NT2/D1 (cell line): Measurements from ENCODE around the gene OLFML2A.

Source experiments
- DNase-seq: peaks from one replicate; pipeline ENCODE4 v3.0.0-alpha.2; 2011; ENCODE audit warnings: low read depth, low spot score
- H3K27me3 ChIP-seq: 2 replicates; pipeline ENCODE4 v1.6.0; 2011; ENCODE audit warnings: mild to moderate bottlenecking; ENCODE audit not compliant: insufficient read length, insufficient read depth
- H3K36me3 ChIP-seq: 2 replicates; pipeline ENCODE4 v1.6.1; 2011; ENCODE audit warnings: mild to moderate bottlenecking, low read length, mixed read lengths; ENCODE audit not compliant: insufficient read depth, insufficient read length
- H3K4me1 ChIP-seq: 2 replicates; pipeline ENCODE4 v1.5.1; 2011; ENCODE audit not compliant: insufficient read depth, insufficient read length
- H3K4me3 ChIP-seq: 2 replicates; pipeline ENCODE4 v1.5.1; 2011; ENCODE audit warnings: low read depth; ENCODE audit not compliant: insufficient read length
- H3K9ac ChIP-seq: 2 replicates; pipeline ENCODE4 v1.6.0; 2011; ENCODE audit warnings: low read depth; ENCODE audit not compliant: insufficient read length
- H3K9me3 ChIP-seq: 2 replicates; pipeline ENCODE4 v1.5.1; 2011; ENCODE audit warnings: mild to moderate bottlenecking, low read length; ENCODE audit not compliant: insufficient read depth
- SUZ12 ChIP-seq: IDR thresholded peaks from 2 replicates; pipeline ENCODE4 v1.6.1; 2011; ENCODE audit not compliant: insufficient read length, insufficient read depth; ENCODE audit errors: extremely low read depth
- YY1 ChIP-seq: IDR thresholded peaks from 2 replicates; pipeline ENCODE4 v1.6.1; 2011; ENCODE audit not compliant: insufficient read length, insufficient read depth
- ZNF274 ChIP-seq: IDR thresholded peaks from 2 replicates; pipeline ENCODE4 v1.6.1; 2011; ENCODE audit warnings: mild to moderate bottlenecking, low read depth, low read length

The OLFML2A gene

GRCh38 chr9:124793015-124793541 is 16.1 kb downstream of the OLFML2A start:
- H3K36me3 ChIP-seq: peaks cover 23% of the 10 kb centered on the region
- peak overlapping the region; percentile 44 for H3K9ac ChIP-seq
- no peak for DNase-seq
- peaks cover 15% of the 10 kb centered on the region for H3K4me1 ChIP-seq
- no peaks in the 10 kb centered on the region for H3K9me3 ChIP-seq
- TF ChIP-seq YY1 (no peak), SUZ12 (no peak), ZNF274 (no peak)
- no peaks in the 10 kb centered on the region for H3K27me3 ChIP-seq
- no peak overlapping the region for H3K4me3 ChIP-seq

GRCh38 chr9:124794902-124795491 is 18.1 kb downstream of the OLFML2A start:
- no peaks in the 10 kb centered on the region for H3K27me3 ChIP-seq
- H3K9me3 ChIP-seq: no peaks in the 10 kb centered on the region
- TF ChIP-seq SUZ12 (no peak), YY1 (no peak), ZNF274 (no peak)
- no peak overlapping the region for H3K4me3 ChIP-seq
- H3K36me3 ChIP-seq: peaks cover 23% of the 10 kb centered on the region
- H3K9ac ChIP-seq: no peak overlapping the region
- H3K4me1 ChIP-seq: peaks cover 17% of the 10 kb centered on the region
- no peak for DNase-seq

- Histone ChIP-seq H3K9ac (no peak overlapping the region), H3K4me3 (no peak overlapping the region), H3K4me1 (peaks cover 17% of the 10 kb centered on the region)
Observed at GRCh38 chr9:124795881-124796431, 19.0 kb downstream of the OLFML2A start.

GRCh38 chr9:124797343-124798103 is 20.6 kb downstream of the OLFML2A start:
- Histone ChIP-seq H3K4me1 (peaks cover 11% of the 10 kb centered on the region), H3K9me3 (no peaks in the 10 kb centered on the region), H3K4me3 (no peak overlapping the region), H3K36me3 (peaks cover 24% of the 10 kb centered on the region), H3K27me3 (no peaks in the 10 kb centered on the region), H3K9ac (no peak overlapping the region)
- DNase-seq: no peak
- TF ChIP-seq SUZ12: no peak

More at GRCh38 chr9:124795881-124796431, 19.0 kb downstream of the OLFML2A start:
- no peak for TF ChIP-seq SUZ12
- no peak for TF ChIP-seq ZNF274
- TF ChIP-seq YY1: no peak
- DNase-seq: no peak
- Histone ChIP-seq H3K9me3 (no peaks in the 10 kb centered on the region), H3K27me3 (no peaks in the 10 kb centered on the region), H3K36me3 (peaks cover 23% of the 10 kb centered on the region)

GRCh38 chr9:124799274-124800006 is 22.5 kb downstream of the OLFML2A start:
- H3K9ac ChIP-seq: no peak overlapping the region
- TF ChIP-seq SUZ12: no peak
- no peak for TF ChIP-seq ZNF274
- no peak for TF ChIP-seq YY1
- H3K4me1 ChIP-seq: peaks cover 9% of the 10 kb centered on the region
- DNase-seq: no peak
- no peak overlapping the region for H3K4me3 ChIP-seq
- no peaks in the 10 kb centered on the region for H3K27me3 ChIP-seq
- H3K36me3 ChIP-seq: peaks cover 30% of the 10 kb centered on the region
- no peaks in the 10 kb centered on the region for H3K9me3 ChIP-seq

GRCh38 chr9:124800306-124801259 is 23.6 kb downstream of the OLFML2A start:
- Histone ChIP-seq H3K36me3 (peaks cover 31% of the 10 kb centered on the region), H3K4me1 (peaks cover 4% of the 10 kb centered on the region), H3K9me3 (no peaks in the 10 kb centered on the region), H3K27me3 (no peaks in the 10 kb centered on the region), H3K4me3 (no peak overlapping the region), H3K9ac (no peak overlapping the region)
- TF ChIP-seq YY1 (no peak), ZNF274 (no peak), SUZ12 (no peak)
- no peak for DNase-seq
